HepG2 (cell line): ENCODE measurements around the gene SLC6A17. TPM values are rescaled to one million over a fixed set of nuclear protein-coding genes. Genes with fewer than 3 reads are reported as not detected.
A peak's percentile ranks its signal among the peaks of the same experiment; 100 is the strongest.

Experiments used
- ATAC-seq: fragments of 200-7000 bp; cut with Tn5 transposase; 3 replicates; pipeline ENCODE4 v1.9.1; 2020; ENCODE audit warnings: mild to moderate bottlenecking, moderate library complexity
- BruUV-seq: library from RNA; stranded (reverse); fragments of 400-500 nt; replicated peaks from 2 replicates; lab custom pipeline; 2021; lab: Mats Ljungman, UMichigan
- CTCF ChIA-PET: fragments of 300-600 bp; formaldehyde crosslinking; extraction: SDS; loops from one replicate; lab custom pipeline; 2021; ENCODE audit warnings: low total read pairs, inconsistent platforms, low intra/inter-chr PET ratio; lab: Yijun Ruan, JAX
- POLR2A ChIA-PET: fragments of 350-600 bp; sonication (Branson Sonifier 250); formaldehyde crosslinking; loops from one replicate; lab custom pipeline; 2020; ENCODE audit warnings: antibody characterized with exemption, inconsistent platforms; lab: Yijun Ruan, JAX
- DNase-seq: peaks from one replicate; pipeline ENCODE4 v3.0.0-alpha.2; 2015; ENCODE audit warnings: low spot score
- FAIRE-seq: peaks from 3 replicates; lab custom pipeline; 2011; peaks lifted over from hg19 to GRCh38; lab: Jason Lieb, UNC
- H2AFZ ChIP-seq: one replicate; pipeline ENCODE4 v1.6.1; 2011; ENCODE audit warnings: low read length, inconsistent platforms
- H3K27ac ChIP-seq: fragments of 300-600 bp; 3 replicates; pipeline ENCODE4 v1.8.0; 2011; ENCODE audit warnings: mixed run types, mild to moderate bottlenecking, mixed read lengths, low read length, inconsistent platforms; ENCODE audit not compliant: insufficient read depth; ENCODE audit errors: extremely low read length
- H3K27me3 ChIP-seq, 2 experiments: fragments of 200-600 bp in 1 of 2; 2 replicates in 1 of 2; 3 replicates in 1 of 2; pipeline versions ENCODE4 v1.6.0 to v1.8.0; 2011; ENCODE audit warnings: low read length in 2 of 2, mild to moderate bottlenecking in 2 of 2, moderate library complexity in 2 of 2, inconsistent platforms in 1 of 2; ENCODE audit not compliant: insufficient read depth in 2 of 2, control insufficient read depth in 1 of 2
- H3K36me3 ChIP-seq, 2 experiments: fragments of 200-600 bp in 1 of 2; replicated peaks in 1 of 2; 2 replicates in 1 of 2; 3 replicates in 1 of 2; pipeline versions ENCODE4 v1.5.1 to v1.8.0; 2011; ENCODE audit warnings: low read length in 2 of 2, inconsistent platforms in 1 of 2; ENCODE audit not compliant: insufficient read depth in 2 of 2, control insufficient read depth in 1 of 2
- H3K4me1 ChIP-seq: 2 replicates; pipeline ENCODE4 v1.5.1; 2012; ENCODE audit warnings: low read length, inconsistent platforms; ENCODE audit not compliant: insufficient read depth
- H3K4me2 ChIP-seq: 2 replicates; pipeline ENCODE4 v1.6.0; 2011; ENCODE audit warnings: low read depth, low read length, inconsistent platforms
- H3K4me3 ChIP-seq, 3 experiments: fragments of 200-600 bp in 1 of 3; sonication (generic), shearing (Covaris generic) in 1 of 3; replicated peaks in 1 of 3; 2 replicates each; pipeline ENCODE4 v1.5.1; 2011 to 2016; ENCODE audit warnings: low read length in 3 of 3, inconsistent platforms in 2 of 3, low read depth in 2 of 3, mild to moderate bottlenecking in 2 of 3, control low read depth in 1 of 3, mixed read lengths in 1 of 3; ENCODE audit not compliant: insufficient read depth in 1 of 3
- H3K79me2 ChIP-seq: one replicate; pipeline ENCODE4 v1.6.1; 2011; ENCODE audit warnings: low read length, inconsistent platforms; ENCODE audit not compliant: insufficient read depth
- H3K9ac ChIP-seq: 2 replicates; pipeline ENCODE4 v1.6.0; 2011; ENCODE audit warnings: mild to moderate bottlenecking, low read depth, low read length, inconsistent platforms; ENCODE audit not compliant: insufficient read depth
- H3K9me3 ChIP-seq: 2 replicates; pipeline ENCODE4 v1.5.1; 2012; ENCODE audit warnings: mild to moderate bottlenecking, low read length
- H4K20me1 ChIP-seq: 2 replicates; pipeline ENCODE4 v1.6.0; 2011; ENCODE audit warnings: inconsistent platforms, mild to moderate bottlenecking, low read length, moderate library complexity; ENCODE audit not compliant: insufficient read depth
- ATF2 ChIP-seq: sonication (generic); formaldehyde crosslinking; IDR thresholded peaks from 2 replicates; pipeline ENCODE4 v1.4.0; 2020; ENCODE audit warnings: missing genetic modification reagents
- ATF7-NPFF ChIP-seq: sonication (generic); formaldehyde crosslinking; IDR thresholded peaks from 2 replicates; pipeline ENCODE4 v1.8.1; 2023; ENCODE audit warnings: mild to moderate bottlenecking, low read depth, missing genetic modification reagents, moderate library complexity
- BRF2 ChIP-seq: sonication (generic); formaldehyde crosslinking; IDR thresholded peaks from 2 replicates; pipeline ENCODE4 v1.8.1; 2022; ENCODE audit warnings: mild to moderate bottlenecking, missing genetic modification reagents
- CBX5 ChIP-seq: sonication (generic); formaldehyde crosslinking; IDR thresholded peaks from 2 replicates; pipeline ENCODE4 v1.4.0; 2020; ENCODE audit warnings: missing genetic modification reagents, borderline replicate concordance
- HCFC1 ChIP-seq: fragments of 150-350 bp; IDR thresholded peaks from 2 replicates; pipeline ENCODE4 v1.6.1; 2014; ENCODE audit warnings: low read depth, low read length
- MBNL3 ChIP-seq: fragments of 250-450 bp; sonication (Bioruptor Pico); conservative IDR thresholded peaks from 2 replicates; pipeline ENCODE4 v1.8.0; 2022; ENCODE audit warnings: mild to moderate bottlenecking, inconsistent platforms
- NFE2L2 ChIP-seq: fragments of 150-350 bp; IDR thresholded peaks from 2 replicates; pipeline ENCODE4 v1.6.1; 2014; ENCODE audit warnings: low read length
- PRDM10 ChIP-seq: sonication (generic); formaldehyde crosslinking; IDR thresholded peaks from 2 replicates; pipeline ENCODE4 v1.4.0; 2020; ENCODE audit warnings: low read depth, missing genetic modification reagents
- RCOR2 ChIP-seq: IDR thresholded peaks from 2 replicates; pipeline ENCODE4 v1.6.1; 2016; ENCODE audit warnings: missing biosample characterization, missing genetic modification reagents
- SMYD3 ChIP-seq: sonication (generic); formaldehyde crosslinking; IDR thresholded peaks from 2 replicates; pipeline ENCODE4 v1.8.1; 2023; ENCODE audit warnings: mild to moderate bottlenecking, missing genetic modification reagents
- ZC3H4 ChIP-seq: sonication (generic); formaldehyde crosslinking; IDR thresholded peaks from 2 replicates; pipeline ENCODE4 v1.4.0; 2020; ENCODE audit warnings: missing genetic modification reagents, borderline replicate concordance
- ZNF605 ChIP-seq: sonication (generic); formaldehyde crosslinking; IDR thresholded peaks from 2 replicates; pipeline ENCODE4 v1.8.0; 2022; ENCODE audit warnings: mild to moderate bottlenecking, missing genetic modification reagents
- ZNF678 ChIP-seq: sonication (generic); formaldehyde crosslinking; IDR thresholded peaks from 2 replicates; pipeline ENCODE4 v1.4.0; 2020; ENCODE audit warnings: mild to moderate bottlenecking, missing genetic modification reagents
- ZSCAN12 ChIP-seq: sonication (generic); formaldehyde crosslinking; IDR thresholded peaks from 2 replicates; pipeline ENCODE4 v1.9.0; 2021; ENCODE audit warnings: mild to moderate bottlenecking, missing genetic modification reagents
- ZSCAN31 ChIP-seq: sonication (generic); formaldehyde crosslinking; IDR thresholded peaks from 2 replicates; pipeline ENCODE4 v1.5.0; 2020; ENCODE audit warnings: low read depth, mild to moderate bottlenecking, missing genetic modification reagents
- WGBS: methylation state at CpG from one replicate; pipeline ENCODE4 v1.1.6; 2017; ENCODE audit warnings: low lambda C conversion rate; 5-methylcytosine and 5-hydroxymethylcytosine counted together
- in situ Hi-C: cut with HindIII; loops from 2 replicates; pipeline ENCODE4 v1.10.0; 2017; ENCODE audit warnings: low pct_unique_long_range_greater_than_20kb; ENCODE audit not compliant: extremely low pct_ligation_motif_present
- intact Hi-C: fragments of 100-400 bp; cut with micrococcal nuclease; formaldehyde crosslinking; loops from one replicate; pipeline ENCODE4 v1.10.0; 2022; ENCODE audit not compliant: unreplicated experiment
- polyA plus RNA-seq, 8 experiments: library from polyadenylated mRNA; depleted of rRNA in 3 of 8; stranded (reverse) in 7 of 8; unstranded in 1 of 8; fragments of >200 nt; fragmentation: Illumina TruSeq in 4 of 8; extraction: Trizol in 4 of 8; gene quantifications; 2 replicates each; pipeline versions ENCODE4 v1.2.1 to v1.2.3, GENCODE V29; 2011 to 2016; ENCODE audit warnings: low read depth in 4 of 8, missing spikeins in 1 of 8, mixed read lengths in 1 of 8; ENCODE audit not compliant: insufficient read depth in 1 of 8
- total RNA-seq, 5 experiments: library from RNA; depleted of rRNA; stranded (reverse); fragments of >200 nt; fragmentation: Illumina TruSeq; extraction: Trizol; gene quantifications; 2 replicates each; pipeline ENCODE4 v1.2.3, GENCODE V29; 2016; ENCODE audit warnings: low read depth in 1 of 5

The SLC6A17 gene
- total and polyA plus RNA-seq, 2 of the 13 experiments (the other 11 are each of a cell fraction or from before 2014, with no cell fraction given): not detected

- Histone ChIP-seq H3K36me3 (no peaks in the 10 kb centered on the region), H2AFZ (no peak overlapping the region), H4K20me1 (no peaks in the 10 kb centered on the region), H3K9ac (no peak overlapping the region), H3K9me3 (no peaks in the 10 kb centered on the region), H3K27ac (no peak overlapping the region), H3K4me2 (no peak overlapping the region), H3K79me2 (no peaks in the 10 kb centered on the region), H3K27me3 (peaks cover 1 to 5% of the 10 kb centered on the region in 2 experiments; a peak in 2 of 5 replicates), H3K4me3 (no peak overlapping the region), H3K4me1 (no peaks in the 10 kb centered on the region)
- TF ChIP-seq BRF2 (CRISPR knock-in tag) (no peak), ZNF605 (CRISPR knock-in tag) (no peak), ZC3H4 (CRISPR knock-in tag) (no peak), HCFC1 (no peak), PRDM10 (CRISPR knock-in tag) (no peak), SMYD3 (no peak), NFE2L2 (no peak), ZSCAN12 (CRISPR knock-in tag) (no peak), ZNF678 (CRISPR knock-in tag) (no peak), RCOR2 (CRISPR knock-in tag) (no peak), CBX5 (CRISPR knock-in tag) (no peak), MBNL3 (CRISPR knock-in tag) (no peak), ATF2 (CRISPR knock-in tag) (no peak), ATF7-NPFF (CRISPR knock-in tag) (no peak), ZSCAN31 (CRISPR knock-in tag) (no peak)
- ChIA-PET POLR2A (no interaction called here), CTCF (no interaction called here)
- no TSS peak for BruUV-seq
- intact Hi-C loops: no loop called here
- peak; percentile 1 for DNase-seq
- no peak for FAIRE-seq
- 0% methylated on average over 2 of the region's 8 CpGs for WGBS
- ATAC-seq: peak; percentile 37; the same call in 1 of the 3 replicates
- in situ Hi-C loops: no loop called here
Measured at GRCh38 chr1:110152133-110152785, 2.0 kb downstream of the SLC6A17 start.
